HPDE6-E6E7 (cell line): ENCODE measurements around the gene SAXO2.
"Not testable (repeated sequence)": the region's sequence is repeated elsewhere in the genome, so short reads cannot be mapped to it uniquely, and the experiment has no call there.

Experiments used
- DNase-seq: peaks from one replicate; pipeline ENCODE4 v3.0.0; 2011; ENCODE audit warnings: missing footprints; ENCODE audit errors: extremely low spot score

SAXO2 gene

DNA sequence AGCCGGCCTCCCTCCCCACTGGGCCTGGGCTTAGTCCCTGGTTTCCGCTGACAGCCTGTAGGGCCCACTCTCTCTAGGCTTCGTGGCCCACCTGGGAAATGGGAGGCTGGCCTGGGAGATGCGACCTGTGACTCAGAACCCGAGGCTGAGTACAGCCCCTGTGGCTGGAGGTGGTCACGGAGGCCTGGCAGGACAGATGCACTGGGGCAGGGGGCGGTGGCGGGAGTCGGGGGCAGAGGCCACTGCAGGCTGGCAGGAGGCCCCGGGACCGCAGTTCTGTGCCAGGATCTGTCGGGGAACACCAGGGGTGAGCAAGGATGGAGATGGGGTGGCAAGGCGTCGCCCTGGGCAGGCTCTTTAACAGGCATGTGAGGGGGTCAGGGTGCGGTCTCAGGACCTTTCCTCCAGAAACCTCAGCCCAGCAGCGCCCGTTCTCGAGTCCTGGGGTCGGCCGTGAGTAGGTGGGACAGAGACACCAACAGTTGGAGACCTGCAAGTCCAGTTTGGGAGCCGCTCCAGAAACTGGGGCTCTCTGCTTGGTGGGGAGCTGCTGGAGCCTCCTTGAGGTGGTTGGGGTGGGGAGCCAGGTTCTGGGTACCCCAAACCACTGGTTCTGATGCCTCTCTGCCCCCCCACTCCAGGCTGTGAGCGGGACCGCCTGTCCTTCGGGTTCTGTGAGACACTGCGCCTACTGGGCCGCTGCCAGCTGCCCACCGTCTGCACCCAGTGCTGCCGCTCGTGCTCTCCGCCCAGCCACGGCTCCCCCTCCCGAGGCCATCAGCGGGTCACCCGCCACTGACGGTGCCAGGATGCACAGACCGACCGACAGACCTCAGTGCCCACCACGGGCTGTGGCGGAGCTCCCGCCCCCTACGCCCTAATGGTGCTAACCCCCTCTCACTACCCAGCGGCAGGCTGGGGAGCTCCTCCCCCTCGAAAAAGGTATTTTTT is 71.3 kb downstream of the SAXO2 start:
- not testable (repeated sequence) for DNase-seq
